ENCODE data around the gene LHFPL3.

LHFPL3 gene

DNA sequence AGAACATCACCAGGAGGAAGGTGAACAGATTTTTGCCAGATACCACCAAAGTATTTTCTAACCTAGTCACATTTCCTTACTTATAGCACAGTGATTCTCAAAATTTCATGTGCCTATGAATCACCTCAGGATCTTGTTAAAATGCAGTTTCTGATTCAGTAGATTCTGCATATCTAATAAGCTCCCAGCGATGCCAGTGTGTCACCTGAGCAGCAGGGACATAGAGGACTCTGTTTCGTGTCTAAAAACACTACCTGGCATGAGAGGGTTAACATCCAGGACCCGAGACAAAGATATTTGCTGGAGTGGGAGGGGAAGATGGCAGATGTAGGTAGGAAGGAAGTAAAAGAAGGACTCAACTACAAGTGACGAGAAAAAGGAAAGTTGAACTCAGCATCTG, 433.5 kb downstream of the LHFPL3 start:
- no peak for DNase-seq

DNA sequence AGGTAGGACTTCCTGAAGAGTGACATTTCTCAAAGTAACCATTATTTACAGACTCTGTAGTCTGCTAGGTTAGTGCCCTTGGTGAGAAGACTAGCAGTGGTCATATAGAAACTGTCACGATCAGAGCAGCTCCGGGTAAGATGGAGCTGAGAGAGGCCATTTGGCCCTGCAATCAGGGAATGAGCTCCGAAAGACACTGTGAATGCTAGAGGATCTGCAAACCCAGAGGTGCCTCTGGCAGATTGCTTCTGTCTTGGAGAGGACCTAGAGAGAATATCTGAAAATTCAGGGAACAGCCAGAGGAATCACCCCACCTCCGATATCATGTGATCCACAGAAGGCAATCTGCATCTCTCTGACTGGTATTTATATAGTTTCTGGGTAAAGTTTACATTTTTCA, 438.7 kb downstream of the LHFPL3 start:
- DNase-seq: no peak

DNA sequence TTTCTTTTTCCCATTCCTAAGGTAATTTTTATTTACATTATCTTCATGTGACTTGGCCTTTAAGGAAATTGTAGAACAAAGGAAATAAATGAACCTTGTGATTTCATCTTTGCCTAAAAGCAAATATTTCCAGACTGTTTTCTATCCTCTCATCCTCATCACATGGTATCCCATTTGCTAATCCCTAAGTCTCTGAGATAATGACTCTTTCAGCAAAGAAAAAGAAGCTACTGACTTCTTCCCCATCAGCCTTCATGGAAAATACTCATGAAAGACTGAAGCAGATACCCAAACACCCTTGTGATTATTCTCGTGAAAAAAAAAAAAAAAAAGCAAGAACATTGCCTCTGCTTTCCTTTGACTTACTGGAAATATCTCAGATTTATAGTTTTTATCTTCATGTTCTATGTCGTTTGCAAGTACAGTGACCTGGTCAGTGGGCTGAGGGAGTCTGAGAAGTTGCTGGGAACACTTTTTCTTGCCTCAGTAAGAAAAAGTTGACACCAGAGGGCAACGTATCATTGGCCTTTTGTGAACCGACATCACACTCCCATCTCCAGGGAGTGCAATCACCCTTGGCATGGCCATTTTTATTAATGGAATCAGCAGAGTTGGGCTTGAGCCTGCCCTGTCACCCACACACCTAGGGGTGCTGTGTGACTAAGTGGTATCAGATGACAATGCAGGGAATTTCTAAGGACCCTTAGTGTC, 439.6 kb downstream of the LHFPL3 start:
- DNase-seq: no peak

- DNase-seq: no peak
These were observed 444.3 kb downstream of the LHFPL3 start for GRCh38 chr7:104772405-104773345.

DNA sequence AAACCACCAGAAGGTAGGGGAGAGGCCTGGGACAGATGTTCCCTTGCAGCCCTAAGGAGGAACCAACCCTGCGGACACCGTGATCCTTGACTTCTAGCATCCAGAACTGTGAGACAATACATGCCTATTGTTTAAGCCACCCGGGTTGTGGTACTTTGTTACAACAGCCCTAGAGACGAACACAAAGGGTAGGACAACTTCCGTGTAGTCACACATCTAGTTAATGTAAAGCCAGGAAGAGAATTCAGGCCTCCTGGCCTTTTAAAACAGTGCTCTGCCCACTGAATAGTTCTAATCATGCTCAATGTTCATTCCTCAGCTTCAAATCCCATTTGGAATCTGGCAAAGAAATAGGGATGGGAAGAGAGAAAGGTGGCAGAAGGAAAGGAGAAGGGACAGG, 445.4 kb downstream of the LHFPL3 start:
- no peak for DNase-seq

- no peak for DNase-seq
These were observed 447.1 kb downstream of the LHFPL3 start for GRCh38 chr7:104775531-104775930.

GRCh38 chr7:104777301-104777800, 448.9 kb downstream of the LHFPL3 start:
- DNase-seq: no peak

DNA sequence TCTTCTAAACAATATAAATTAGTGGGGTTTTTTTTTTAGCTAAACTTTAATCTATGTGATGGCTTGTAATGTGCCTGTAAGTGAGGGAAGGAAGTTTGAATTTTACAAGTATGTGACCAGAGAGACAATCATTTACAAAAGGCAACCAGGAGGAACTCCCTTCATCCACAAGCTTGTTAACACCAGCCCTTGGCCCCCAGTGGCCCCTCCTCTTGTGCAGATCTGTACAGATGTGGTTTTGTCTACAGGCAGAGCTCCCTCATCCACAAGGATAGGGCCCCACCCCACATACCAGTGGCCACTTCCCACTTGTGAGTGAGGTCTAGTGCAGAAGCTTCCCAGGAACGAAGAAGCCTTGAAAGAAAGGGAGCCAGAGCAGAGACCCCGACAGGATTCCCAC, 451.5 kb downstream of the LHFPL3 start:
- DNase-seq: no peak

DNA sequence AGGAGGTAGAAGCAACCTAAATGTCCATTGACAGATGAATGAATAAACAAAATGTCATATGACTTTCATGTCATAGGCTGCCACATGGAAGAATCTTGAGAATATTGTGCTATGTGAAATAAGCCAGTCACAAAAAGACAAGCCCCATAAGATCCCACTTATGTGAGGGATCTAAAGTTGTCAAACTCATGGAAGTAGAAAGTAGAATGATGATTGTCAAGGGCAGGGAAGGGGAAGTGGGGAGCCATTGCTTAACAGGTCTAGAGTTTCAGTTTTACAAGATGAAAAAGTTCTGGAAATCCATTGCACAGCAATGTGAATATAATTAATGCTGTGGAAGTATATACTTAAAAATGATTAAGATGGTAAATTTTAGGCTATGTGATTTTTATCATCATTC, 456.3 kb downstream of the LHFPL3 start:
- no peak for DNase-seq

DNA sequence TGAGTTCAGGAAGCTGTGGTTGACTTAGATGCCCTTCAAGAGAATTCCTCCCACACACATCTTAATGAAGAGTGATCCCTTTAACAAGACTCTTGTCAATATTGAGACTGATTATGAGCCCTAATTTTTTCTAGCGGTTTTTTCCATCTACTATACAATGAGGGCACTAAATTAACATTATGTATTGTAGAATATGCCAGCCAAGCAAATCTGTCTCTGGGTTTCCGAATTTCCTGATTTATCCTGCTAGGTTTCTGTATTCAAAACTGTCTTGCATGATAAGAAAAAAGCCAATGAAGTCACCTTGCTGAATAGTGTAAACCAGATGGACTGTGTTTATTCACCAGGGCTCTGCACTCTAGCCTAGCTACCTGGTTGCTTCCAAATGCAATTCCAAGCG, 461.4 kb downstream of the LHFPL3 start:
- DNase-seq: no peak

DNA sequence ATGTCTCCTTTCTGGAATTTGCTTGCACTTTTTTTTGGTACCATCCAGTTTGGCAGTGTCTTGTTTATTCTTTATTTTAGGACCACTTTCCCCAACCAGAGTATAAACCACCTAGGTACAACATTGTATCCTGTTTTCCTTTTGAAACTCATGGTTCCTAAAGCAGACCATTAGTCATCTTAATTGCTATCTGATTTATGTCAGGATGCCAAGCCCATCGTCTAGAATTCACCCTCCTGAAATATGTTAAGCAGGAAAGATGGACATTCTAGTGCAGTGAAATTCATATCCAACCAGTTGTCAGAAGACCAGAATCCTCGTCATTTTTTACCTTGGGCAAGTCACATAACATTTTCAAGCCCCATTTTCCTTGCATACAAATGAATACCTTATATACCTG, 462.0 kb downstream of the LHFPL3 start:
- no peak for DNase-seq

GRCh38 chr7:104791080-104791479, 462.7 kb downstream of the LHFPL3 start:
- no peak for DNase-seq

DNA sequence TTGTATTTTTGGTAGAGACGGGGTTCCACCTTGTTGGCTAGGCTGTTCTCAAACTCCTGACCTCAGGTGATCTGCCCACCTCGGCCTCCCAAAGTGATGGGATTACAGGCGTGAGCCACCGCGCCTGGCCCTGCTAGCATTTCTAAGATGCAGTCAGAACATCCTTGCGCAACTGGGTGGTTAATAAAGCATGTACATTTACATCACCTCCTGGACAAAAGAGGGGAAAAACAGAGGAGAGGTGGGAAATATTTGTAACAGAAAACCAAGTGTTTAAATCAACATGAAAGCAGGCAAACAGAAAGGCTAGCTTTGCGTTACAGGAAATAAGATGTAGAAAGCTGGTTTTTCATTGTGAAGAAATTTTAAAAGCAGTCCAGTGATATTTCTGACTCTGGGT, 464.7 kb downstream of the LHFPL3 start:
- no peak for DNase-seq

DNA sequence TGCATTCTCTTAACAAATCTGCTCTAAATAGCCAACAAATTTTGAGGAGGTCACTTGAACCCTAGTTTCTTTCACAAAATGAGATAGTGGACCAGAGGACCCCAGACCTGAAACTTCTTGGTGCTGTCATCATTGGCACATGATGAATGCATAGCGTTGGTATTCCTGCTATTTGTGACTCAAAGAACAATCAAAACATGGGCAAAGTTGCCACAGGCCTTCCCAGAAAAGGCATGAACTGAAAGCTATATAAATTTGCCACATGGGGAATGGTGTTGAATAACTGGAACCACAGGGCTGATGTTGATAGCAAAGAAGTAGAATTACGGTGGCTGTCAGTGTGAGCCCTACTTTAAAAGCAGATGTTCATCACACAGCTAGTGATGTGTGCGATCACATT, 465.8 kb downstream of the LHFPL3 start:
- DNase-seq: no peak

DNA sequence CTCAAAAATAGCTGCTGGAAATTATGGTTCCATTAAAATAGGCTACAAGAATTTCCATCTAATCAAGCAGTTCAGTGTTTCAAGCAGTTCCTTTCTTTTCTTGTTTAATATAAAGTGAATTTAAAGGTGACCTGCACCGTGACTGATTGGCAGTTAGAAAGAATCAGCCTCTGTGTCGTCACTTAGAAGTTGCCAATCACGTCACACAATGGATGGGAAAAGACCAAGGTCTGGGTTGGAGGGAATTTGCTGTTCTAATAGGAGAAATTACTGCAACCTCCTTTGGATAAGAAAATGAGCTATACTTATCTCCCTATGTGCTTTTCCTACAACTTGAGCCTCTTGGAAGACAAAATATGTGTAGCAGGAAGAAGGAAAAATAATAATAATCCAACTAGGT, 466.2 kb downstream of the LHFPL3 start:
- no peak for DNase-seq

DNA sequence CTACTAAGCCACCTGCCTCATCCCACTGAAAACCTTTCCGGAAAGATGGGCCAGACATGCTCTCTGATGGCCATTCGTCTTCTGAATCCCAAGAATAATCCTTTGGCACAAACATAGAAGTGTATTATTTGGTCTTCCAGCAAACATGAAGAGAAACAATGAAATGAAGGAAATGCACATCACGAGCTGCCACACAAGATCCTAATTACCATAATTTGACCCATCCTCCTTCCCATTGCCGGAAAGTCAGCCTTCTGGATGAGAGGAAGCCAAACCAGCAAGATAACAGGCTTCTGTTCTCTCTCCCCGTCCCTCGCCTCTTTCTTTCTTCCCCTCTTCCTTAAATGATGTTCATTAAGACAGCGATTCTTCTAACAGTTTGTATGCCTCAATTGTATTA, 466.7 kb downstream of the LHFPL3 start:
- no peak for DNase-seq

- DNase-seq: no peak
These were observed 467.4 kb downstream of the LHFPL3 start for GRCh38 chr7:104795616-104796398.

DNA sequence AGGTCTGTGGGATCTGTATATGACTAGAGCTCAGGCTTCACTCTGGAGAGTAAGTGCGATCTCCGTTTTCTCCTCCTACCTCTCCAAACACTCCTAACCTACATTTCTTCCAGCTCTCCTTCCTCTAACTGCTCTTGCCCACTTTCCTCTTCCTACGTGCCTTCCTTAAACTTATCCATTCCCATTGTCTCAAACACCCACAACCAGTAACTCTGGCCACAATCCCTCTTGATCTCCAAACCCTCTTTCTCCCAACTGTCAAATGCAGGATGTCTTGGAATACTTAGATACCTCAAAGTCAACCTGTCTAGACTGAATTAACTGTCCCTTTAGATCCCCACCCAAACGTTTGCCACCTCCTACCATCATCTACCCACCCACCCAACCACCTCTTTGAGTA, 471.9 kb downstream of the LHFPL3 start:
- no peak for DNase-seq

- DNase-seq: no peak
These were observed 472.6 kb downstream of the LHFPL3 start for GRCh38 chr7:104801022-104801421.

GRCh38 chr7:104803931-104804330, 475.5 kb downstream of the LHFPL3 start:
- no peak for DNase-seq

DNA sequence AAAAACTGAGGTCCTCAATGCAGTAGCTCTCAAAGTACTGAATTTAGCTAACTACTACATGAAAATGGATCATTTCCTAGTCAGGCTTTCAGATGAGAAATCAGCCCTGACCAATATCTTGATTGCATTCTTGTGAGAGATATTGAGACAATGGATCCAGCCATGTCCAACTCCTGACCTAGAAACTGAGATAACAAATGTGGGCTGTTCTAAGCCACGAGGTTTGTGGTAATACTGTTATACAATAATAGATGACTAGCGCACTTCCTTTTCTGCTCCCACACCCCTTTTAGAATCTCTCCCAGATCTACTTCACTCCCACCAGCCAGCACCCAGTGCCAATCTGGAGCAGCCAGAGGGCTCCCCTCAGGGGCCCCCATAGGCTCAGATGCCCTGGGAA, 476.3 kb downstream of the LHFPL3 start:
- no peak for DNase-seq

DNA sequence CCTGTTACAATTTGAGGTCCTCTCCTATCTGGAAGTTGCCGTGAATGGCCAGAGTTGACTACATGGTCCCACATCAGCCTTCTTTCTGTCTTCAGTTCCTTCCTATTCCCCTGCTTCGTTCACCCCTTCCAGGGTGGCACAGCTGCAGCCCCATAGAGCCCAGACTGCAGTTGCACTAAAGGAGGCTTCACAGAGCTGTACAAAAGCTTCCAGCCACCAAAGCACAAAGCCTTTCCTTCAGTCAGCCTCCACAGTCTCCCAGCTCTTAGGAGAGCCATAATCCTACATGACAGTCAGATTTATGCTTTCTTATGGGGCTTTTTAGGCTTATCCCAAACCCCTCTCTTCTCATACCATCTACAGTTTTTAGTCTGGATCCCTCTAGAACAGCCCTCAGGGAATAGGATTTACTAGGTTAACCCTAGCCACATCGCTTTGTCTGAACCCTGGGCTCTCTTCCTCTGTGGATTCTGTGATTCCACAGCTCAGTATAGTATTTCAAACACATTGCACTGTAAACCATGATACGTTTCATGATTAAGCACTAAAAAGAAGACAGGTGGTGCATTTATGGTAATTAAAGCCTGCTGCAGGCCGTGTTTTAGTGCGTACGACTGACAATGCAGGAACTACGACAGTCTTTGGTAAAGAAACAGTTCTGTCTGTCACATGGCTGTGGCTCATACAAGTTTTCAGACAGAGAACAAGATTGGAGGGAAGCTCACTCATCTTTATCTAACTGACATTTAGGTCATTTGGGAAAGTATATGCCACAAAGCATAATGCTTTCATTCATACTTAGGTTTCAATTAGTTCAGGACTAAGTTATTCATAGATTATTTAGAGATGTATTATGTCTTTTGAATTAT, 477.3 kb downstream of the LHFPL3 start:
- peak; percentile 35 for DNase-seq
